Pancreas (tissue), 10 donors: Measurements from ENCODE around the gene CPT1C. TPM values are rescaled to one million over a fixed set of nuclear protein-coding genes. Genes with fewer than 3 reads are reported as not detected.

Source experiments
- ATAC-seq, 4 donors: fragments of 200-7000 bp; cut with Tn5 transposase; one replicate each; pipeline versions ENCODE4 v1.8.0 to v1.9.1; 2020; ENCODE audit warnings: mild to moderate bottlenecking in 4 of 4, moderate library complexity in 4 of 4
- DNase-seq, 6 donors: peaks; one replicate each; pipeline ENCODE4 v3.0.0-alpha.2; 2020
- FAIRE-seq: peaks from 2 replicates; lab custom pipeline; 2012; peaks lifted over from hg19 to GRCh38; lab: Jason Lieb, UNC
- H3K27ac ChIP-seq, 4 donors: fragments of 200-600 bp; sonication (generic); 1 replicate in 3 of 4; 2 replicates in 1 of 4; pipeline versions ENCODE4 v1.5.0 to v1.8.0; 2020
- H3K27me3 ChIP-seq, 4 donors: fragments of 200-600 bp; one replicate each; pipeline ENCODE4 v1.8.0; 2021
- H3K36me3 ChIP-seq, 3 donors: fragments of 200-600 bp; sonication (generic) in 1 of 3; one replicate each; pipeline versions ENCODE4 v1.5.0 to v1.8.0; 2020 to 2021
- H3K4me1 ChIP-seq, 3 donors: fragments of 200-600 bp; one replicate each; pipeline ENCODE4 v1.8.0; 2021
- H3K4me3 ChIP-seq, 4 donors: fragments of 200-600 bp; sonication (generic) in 2 of 4; one replicate each; pipeline versions ENCODE4 v1.5.0 to v1.8.0; 2020 to 2021
- H3K9me3 ChIP-seq, 4 donors: fragments of 200-600 bp; one replicate each; pipeline ENCODE4 v1.8.0; 2021
- WGBS, 2 donors: extraction: QIAGEN DNeasy Blood & Tissue Kit; methylation state at CpG; one replicate each; pipeline ENCODE4 v1.1.7; 2013; 5-methylcytosine and 5-hydroxymethylcytosine counted together
- intact Hi-C, 3 donors: fragments of 100-400 bp; cut with DNase I; formaldehyde crosslinking; loops; one replicate each; pipeline versions ENCODE4 v1.11.1 to v1.14.2; 2022
- polyA plus RNA-seq, 2 donors: library from polyadenylated mRNA; stranded (reverse); fragments of 200-250 nt; gene quantifications; one replicate each; pipeline ENCODE4 v1.2.3, GENCODE V29; 2013
- total RNA-seq, 6 donors: library from RNA; stranded (reverse); fragmentation: NEBNext Ultra II Directional in 4 of 6; extraction: Animal tissue kit (Norgen Biotek cat#: 25700) in 4 of 6; gene quantifications; one replicate each; pipeline versions ENCODE4 v1.2.1 to v1.2.4, GENCODE V29; 2021 to 2023
- TF ChIP-seq, protein P1 (sequence below), 4 donors: fragments of 200-600 bp; sonication (generic) in 3 of 4; IDR thresholded peaks; one replicate each; pipeline versions ENCODE4 v1.5.0 to v1.8.0; 2021; ENCODE audit warnings: antibody characterized with exemption in 4 of 4
- donor health status: healthy with polysubstance abuse.
- donor health status: DM: no; HTN: no; CAD: no; lungs with moderate emphysema.
- donor health status: DM: no; HTN: no; CAD: no.
- donor health status: control.
- donor health status: control.
- donor health status: Bipolar disorder and iron deficiency.
- donor health status: DM: yes; HTN: yes; CAD: no.
- donor health status: DM: no; HTN: no; CAD: no.
- donor health status: DM: no; HTN: no; CAD: no.
- donor health status: DM: yes; HTN: yes; CAD: no.

CPT1C gene
- total and polyA plus RNA-seq, 8 donors, result 0.28 to 12.6 (median 3.0) TPM

- Histone ChIP-seq H3K4me1 (peaks cover 0 to 13% (median 3%) of the 10 kb centered on the region in 3 donors), H3K27ac (no peak overlapping the region), H3K36me3 (peaks cover 6 to 25% (median 17%) of the 10 kb centered on the region in 3 donors), H3K4me3 (no peak overlapping the region), H3K9me3 (no peaks in the 10 kb centered on the region), H3K27me3 (no peaks in the 10 kb centered on the region)
- intact Hi-C loops, result no loop called here
- TF ChIP-seq, protein P1, sequence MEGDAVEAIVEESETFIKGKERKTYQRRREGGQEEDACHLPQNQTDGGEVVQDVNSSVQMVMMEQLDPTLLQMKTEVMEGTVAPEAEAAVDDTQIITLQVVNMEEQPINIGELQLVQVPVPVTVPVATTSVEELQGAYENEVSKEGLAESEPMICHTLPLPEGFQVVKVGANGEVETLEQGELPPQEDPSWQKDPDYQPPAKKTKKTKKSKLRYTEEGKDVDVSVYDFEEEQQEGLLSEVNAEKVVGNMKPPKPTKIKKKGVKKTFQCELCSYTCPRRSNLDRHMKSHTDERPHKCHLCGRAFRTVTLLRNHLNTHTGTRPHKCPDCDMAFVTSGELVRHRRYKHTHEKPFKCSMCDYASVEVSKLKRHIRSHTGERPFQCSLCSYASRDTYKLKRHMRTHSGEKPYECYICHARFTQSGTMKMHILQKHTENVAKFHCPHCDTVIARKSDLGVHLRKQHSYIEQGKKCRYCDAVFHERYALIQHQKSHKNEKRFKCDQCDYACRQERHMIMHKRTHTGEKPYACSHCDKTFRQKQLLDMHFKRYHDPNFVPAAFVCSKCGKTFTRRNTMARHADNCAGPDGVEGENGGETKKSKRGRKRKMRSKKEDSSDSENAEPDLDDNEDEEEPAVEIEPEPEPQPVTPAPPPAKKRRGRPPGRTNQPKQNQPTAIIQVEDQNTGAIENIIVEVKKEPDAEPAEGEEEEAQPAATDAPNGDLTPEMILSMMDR (IDR thresholded peaks at IDR 0.05), result no peak
- DNase-seq (peak in 1 of 6 donors; percentile 67), ATAC-seq (no peak), FAIRE-seq (no peak)
- 91 to 92% methylated on average over 26 to 27 of the region's 27 CpGs for WGBS, 2 donors
Measured at GRCh38 chr19:49686503-49687088, 4.3 kb upstream of the CPT1C start.

DNA sequence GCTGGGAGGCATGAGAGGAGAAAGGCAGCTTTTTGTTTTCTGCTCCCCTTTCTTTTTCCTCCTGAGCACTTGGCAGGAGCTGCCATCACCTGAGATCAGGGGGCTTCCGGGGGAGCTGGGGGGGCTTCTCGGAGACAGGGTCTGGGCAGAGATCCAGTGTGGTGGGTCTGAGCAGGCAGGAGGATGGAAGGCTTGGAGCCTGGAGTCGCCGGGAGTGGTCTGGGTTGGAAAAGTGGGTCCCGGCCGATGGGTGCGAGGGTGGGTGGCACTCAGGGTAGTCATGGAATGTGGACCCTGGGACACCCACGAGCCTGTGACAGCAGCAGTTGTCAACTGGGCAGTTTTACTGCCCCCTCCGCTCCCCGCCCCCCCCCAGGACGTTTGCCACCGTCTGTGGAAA lies 3.8 kb upstream of the CPT1C start:
- Histone ChIP-seq H3K9me3 (no peaks in the 10 kb centered on the region), H3K27me3 (no peaks in the 10 kb centered on the region), H3K27ac (no peak overlapping the region), H3K36me3 (peaks cover 6 to 25% (median 14%) of the 10 kb centered on the region in 3 donors), H3K4me1 (peaks cover 0 to 13% (median 3%) of the 10 kb centered on the region in 3 donors), H3K4me3 (no peak overlapping the region)
- intact Hi-C loops, result no loop called here
- WGBS, 2 donors, result 77 to 78% methylated on average over 12 of the region's 12 CpGs
- ATAC-seq (no peak), FAIRE-seq (no peak), DNase-seq (peak in 1 of 6 donors; percentile 67)
- TF ChIP-seq, protein P1 (IDR thresholded peaks at IDR 0.05), result no peak

DNA sequence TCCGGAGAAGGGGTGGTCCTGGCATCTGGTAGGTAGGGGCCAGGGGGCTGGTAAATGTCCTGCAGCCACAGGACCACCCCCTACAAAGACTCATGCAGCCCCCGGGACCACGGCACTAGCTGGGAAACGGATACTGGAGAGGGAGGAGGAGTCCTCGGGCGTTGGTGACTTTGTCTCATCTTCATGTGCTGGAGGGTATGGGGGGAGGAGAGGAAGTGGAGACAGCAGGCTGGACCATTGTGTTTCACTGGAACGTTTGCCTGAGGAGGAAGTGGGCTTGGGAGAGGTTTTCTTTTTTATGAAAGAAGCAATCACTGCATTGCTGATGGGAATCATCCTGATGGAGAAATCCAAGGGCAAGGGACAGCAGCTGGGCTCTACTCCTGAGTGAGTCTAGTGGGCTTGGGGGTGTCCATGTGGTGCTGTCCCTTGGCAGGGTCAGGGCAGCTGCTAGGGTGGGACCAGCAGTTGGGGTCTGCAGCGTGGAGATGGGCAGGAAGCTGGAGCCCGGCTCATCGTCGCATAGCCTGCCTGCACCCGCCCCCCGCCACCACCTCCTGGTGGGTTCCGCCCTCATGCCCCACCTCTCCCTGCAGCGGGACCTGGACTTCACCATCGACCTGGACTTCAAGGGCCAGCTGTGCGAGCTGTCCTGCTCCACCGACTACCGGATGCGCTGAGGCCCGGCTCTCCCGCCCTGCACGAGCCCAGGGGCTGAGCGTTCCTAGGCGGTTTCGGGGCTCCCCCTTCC lies 3.2 kb upstream of the CPT1C start:
- Histone ChIP-seq H3K27me3 (no peaks in the 10 kb centered on the region), H3K4me3 (no peak overlapping the region), H3K27ac (no peak overlapping the region), H3K36me3 (peaks cover 6 to 25% (median 9%) of the 10 kb centered on the region in 3 donors), H3K4me1 (peaks cover 0 to 13% (median 3%) of the 10 kb centered on the region in 3 donors), H3K9me3 (no peaks in the 10 kb centered on the region)
- WGBS, 2 donors, result 82 to 83% methylated on average over 26 of the region's 26 CpGs
- ATAC-seq, result no peak
- FAIRE-seq, result no peak
- TF ChIP-seq, protein P1 (IDR thresholded peaks at IDR 0.05), result no peak
- peak in 1 of 6 donors; percentile 73 for DNase-seq
- intact Hi-C loops, result no loop called here

DNA sequence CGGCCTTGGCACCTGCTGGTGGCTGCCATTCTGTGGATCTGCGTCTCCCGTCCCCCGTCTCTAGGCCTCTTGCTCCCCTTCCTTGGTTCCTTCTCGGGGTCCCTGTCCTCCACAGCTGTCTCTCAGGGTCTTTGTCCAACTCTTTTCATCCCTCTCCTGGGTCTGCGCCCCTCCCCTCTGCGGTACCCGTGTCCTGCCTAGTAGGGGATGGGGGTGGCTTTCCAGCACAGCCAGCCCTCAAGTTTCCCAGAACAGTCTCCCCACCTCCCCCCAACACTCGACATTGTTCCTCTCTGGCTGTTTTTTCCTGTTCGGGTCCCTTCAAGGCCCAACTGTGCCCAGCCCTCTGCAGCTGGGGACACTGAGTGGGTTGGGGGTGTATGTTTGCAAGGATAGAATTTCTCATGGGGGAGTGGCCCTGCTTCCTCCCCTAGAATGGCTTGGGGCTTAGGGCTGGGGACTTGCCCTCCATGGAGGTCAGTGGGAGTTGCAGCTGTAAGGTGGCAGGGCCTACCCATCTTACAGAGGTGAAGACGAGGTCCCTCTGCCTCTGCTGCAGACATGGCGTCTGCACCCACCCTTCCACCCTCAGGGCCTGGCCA lies 2.3 kb upstream of the CPT1C start:
- Histone ChIP-seq H3K27ac (no peak overlapping the region), H3K36me3 (peaks cover 6 to 25% (median 9%) of the 10 kb centered on the region in 3 donors), H3K4me3 (no peak overlapping the region), H3K9me3 (no peaks in the 10 kb centered on the region), H3K4me1 (peaks cover 0 to 13% (median 3%) of the 10 kb centered on the region in 3 donors), H3K27me3 (no peaks in the 10 kb centered on the region)
- DNase-seq (no peak), ATAC-seq (no peak), FAIRE-seq (no peak)
- TF ChIP-seq, protein P1 (IDR thresholded peaks at IDR 0.05), result no peak
- intact Hi-C loops, result no loop called here
- 68 to 70% methylated on average over 12 of the region's 12 CpGs for WGBS, 2 donors
